ENCODE data around the gene TMEM259. TPM values are rescaled to one million over a fixed set of nuclear protein-coding genes. Genes with fewer than 3 reads are reported as not detected.
A peak's percentile ranks its signal among the peaks of the same experiment; 100 is the strongest.

The TMEM259 gene
- total and polyA plus RNA-seq, 9 of the 15 experiments (the other 6 are each of a cell fraction or from before 2014, with no cell fraction given), result 0.52 to 231 (median 63.6) TPM

GRCh38 chr19:984165-984967 is 36.6 kb downstream of the TMEM259 start, which contains the start of gene WDR18 (continued):
- TF ChIP-seq ZBTB40 (IDR thresholded peaks at IDR 0.05) (peak; percentile 92), ZBTB40 (CRISPR knock-in tag; IDR thresholded peaks at IDR 0.05) (no peak), RBM17 (IDR thresholded peaks at IDR 0.05; ENCODE audit: borderline replicate concordance, low read depth, low read length) (no peak), THAP7 (CRISPR knock-in tag; IDR thresholded peaks at IDR 0.05) (no peak), NUFIP1 (IDR thresholded peaks at IDR 0.05; ENCODE audit: partially characterized antibody) (no peak), CREBBP (IDR thresholded peaks at IDR 0.05; ENCODE audit: low read depth, low read length) (no peak), CLOCK (CRISPR knock-in tag; IDR thresholded peaks at IDR 0.05; ENCODE audit: borderline replicate concordance) (no peak), ZNF431 (CRISPR knock-in tag; IDR thresholded peaks at IDR 0.05) (no peak), ZBTB1 (CRISPR knock-in tag; IDR thresholded peaks at IDR 0.05; ENCODE audit: borderline replicate concordance, low read depth) (0 out of 2 replicates have a peak, but pooled peaks have one; percentile 63), PPARD (CRISPR knock-in tag; IDR thresholded peaks at IDR 0.05) (no peak), CGGBP1 (CRISPR knock-in tag; IDR thresholded peaks at IDR 0.05) (no peak), ZNF280A (IDR thresholded peaks at IDR 0.05; ENCODE audit: low read depth, partially characterized antibody) (no peak)
